GM20431 (cell line): ENCODE measurements around the gene EFHC1.
"Not testable (repeated sequence)": the region's sequence is repeated elsewhere in the genome, so short reads cannot be mapped to it uniquely, and the experiment has no call there.

Experiments used
- in situ Hi-C: fragments of 300-500 bp; cut with MseI, MboI; formaldehyde crosslinking; loops from one replicate; pipeline ENCODE4 v1.15.0; 2020; ENCODE audit warnings: low sequenced_read_pairs; ENCODE audit not compliant: unreplicated experiment

Gene EFHC1, protein sequence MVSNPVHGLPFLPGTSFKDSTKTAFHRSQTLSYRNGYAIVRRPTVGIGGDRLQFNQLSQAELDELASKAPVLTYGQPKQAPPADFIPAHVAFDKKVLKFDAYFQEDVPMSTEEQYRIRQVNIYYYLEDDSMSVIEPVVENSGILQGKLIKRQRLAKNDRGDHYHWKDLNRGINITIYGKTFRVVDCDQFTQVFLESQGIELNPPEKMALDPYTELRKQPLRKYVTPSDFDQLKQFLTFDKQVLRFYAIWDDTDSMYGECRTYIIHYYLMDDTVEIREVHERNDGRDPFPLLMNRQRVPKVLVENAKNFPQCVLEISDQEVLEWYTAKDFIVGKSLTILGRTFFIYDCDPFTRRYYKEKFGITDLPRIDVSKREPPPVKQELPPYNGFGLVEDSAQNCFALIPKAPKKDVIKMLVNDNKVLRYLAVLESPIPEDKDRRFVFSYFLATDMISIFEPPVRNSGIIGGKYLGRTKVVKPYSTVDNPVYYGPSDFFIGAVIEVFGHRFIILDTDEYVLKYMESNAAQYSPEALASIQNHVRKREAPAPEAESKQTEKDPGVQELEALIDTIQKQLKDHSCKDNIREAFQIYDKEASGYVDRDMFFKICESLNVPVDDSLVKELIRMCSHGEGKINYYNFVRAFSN

DNA sequence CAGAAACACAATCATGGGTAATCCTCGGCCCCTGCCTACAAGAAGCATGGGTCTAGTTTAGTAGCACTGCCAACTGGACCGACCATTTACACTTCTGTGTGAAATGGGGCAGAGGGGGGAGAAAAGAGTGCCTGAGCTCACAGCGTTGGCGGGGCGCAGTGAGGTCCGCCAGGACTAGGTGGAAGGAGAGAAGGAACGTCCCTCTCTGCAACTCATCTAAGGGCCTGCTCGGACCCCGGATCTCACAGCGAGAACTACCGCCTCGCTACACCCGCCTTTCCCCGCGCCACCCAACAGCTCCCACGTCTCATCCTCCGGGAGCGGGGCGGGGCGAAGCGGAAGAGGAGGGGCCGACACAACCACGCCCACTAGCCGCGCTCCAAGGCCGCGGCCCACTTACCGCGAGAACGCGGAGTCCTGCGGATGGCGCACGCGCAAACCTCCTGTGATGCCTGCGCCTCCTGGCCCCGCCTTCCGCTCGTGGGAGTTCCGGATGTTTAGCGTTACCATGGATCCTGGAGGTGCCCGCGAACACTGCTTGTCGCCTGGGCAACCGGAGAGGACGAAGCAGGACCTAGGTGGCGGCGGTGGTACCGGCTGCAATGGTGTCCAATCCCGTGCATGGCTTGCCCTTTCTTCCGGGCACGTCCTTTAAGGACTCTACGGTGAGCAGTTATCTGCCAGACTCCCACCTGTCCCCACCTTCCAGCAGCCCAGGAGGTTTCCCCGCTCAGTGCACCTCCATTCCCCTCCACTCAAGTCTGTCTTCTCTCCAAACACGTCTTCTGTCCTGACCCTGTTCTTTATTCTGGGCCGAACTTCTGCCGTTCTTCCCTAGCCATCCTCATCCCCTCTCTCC is at the start of gene EFHC1:
TSS of gene EFHC1 (plus strand) at position 534 of the 859 bp plus-strand sequence. CDS start at position 603, 69 bp downstream.
- in situ Hi-C loops = loop anchor here (25.0 kb wide), 1 partner anchor 167 kb away; the partner anchor contains the start of gene TRAM2

DNA sequence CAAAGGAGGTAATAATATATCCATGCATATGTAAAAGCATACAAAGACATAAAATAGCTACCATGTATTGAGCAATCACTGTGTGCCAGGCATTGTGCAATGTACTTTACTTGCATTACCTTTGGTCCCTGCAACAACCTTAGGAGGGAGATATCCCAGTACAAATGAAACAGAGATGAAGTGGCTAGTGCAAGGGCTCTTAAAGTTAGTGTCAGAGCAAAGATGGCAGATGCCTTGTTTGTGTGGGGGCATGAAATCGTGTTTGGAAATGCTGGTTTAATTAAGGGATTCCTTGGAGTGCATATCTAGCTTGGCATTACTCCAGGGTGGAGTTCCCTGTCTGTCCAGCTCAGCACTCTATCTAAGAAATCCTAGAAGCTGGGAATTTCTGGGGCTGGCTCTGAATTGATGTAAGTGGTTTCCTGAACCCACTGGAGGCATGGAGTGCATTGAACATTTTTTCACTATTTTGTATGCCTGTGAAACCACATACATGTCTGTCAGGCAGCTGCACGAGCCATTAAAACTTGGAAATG is 48.4 kb upstream of the EFHC1 start:
- in situ Hi-C loops = no loop called here

DNA sequence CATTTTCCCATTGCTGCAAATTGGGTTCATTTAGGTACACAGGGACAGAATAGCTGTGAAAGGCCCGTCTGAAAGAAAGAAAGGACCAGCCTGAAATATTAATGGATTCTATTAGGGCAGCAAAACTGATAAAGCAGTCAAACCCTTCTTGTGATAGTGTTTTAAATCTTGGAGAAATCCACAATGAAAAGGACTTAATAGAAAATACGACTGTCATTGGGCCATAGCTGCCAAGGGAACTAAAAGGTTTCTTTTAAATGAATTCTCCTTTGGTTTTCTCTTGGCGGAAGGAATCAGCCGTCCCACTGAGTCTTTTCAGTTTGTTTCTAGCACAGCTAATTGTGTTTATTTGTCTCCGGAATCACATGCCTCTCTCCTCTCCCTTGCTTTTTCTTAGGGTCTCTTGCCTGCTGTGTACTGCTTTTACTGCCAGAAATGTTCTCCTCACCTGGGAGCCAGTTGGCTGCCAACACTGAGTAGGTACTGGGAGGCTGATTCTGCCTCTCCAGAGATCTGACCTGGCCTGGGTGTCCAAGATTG is 46.9 kb upstream of the EFHC1 start:
- in situ Hi-C loops = no loop called here

DNA sequence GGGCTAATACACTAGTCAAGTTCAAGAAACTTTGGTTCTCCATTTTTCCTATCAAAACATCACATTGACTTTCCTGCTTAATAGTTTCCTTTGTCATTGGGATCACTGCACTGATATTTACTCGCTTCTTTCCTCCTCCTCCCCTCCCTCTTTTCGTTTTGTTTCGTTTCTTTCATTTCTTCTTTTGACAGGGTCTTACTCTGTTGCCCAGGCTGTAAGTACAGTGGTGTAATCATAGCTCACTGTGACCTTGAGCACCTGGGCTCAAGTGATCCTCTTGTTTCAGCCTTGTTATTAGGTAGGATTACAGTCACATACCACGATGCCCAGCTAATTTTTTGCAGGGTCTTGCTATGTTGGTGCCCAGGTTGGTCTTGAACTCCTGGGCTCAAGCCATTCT is 45.9 kb upstream of the EFHC1 start:
- in situ Hi-C loops = no loop called here

DNA sequence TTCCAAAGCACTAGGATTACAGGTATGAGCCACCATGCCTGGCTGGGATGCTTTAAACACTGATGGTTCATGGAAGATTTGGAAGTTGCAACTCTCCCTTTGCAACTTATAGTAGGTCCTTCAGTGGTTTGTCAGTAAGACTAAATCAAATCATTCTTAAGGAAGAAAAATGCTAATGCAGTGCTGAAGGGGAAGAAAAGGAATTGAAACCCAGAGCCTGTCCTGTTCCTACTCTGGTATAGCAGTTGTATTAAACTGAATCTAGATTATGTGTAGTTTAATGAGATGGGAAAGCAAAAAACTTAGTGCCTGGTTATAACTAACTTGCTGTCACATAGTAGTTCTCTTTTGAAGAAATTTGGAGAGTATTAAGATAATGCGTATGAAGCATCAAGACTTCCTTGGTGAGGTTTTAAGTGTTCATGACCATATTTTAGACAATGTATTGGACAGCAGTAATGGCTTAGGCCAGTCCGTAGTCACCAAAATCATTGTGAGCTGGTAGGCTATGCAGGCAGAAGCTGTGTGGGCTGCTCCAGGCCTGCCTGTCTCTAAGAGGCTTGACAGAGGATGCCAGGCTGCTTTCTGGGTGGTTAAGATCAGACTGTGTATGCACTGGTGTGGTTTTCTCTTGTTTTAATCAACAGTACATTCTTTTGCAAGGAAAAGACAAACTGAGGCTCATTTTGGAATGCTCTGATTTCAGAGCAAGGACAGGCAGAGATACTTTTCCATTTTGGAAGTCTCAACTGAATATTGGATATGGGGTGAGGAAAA is 44.2 kb upstream of the EFHC1 start:
- in situ Hi-C loops = no loop called here

DNA sequence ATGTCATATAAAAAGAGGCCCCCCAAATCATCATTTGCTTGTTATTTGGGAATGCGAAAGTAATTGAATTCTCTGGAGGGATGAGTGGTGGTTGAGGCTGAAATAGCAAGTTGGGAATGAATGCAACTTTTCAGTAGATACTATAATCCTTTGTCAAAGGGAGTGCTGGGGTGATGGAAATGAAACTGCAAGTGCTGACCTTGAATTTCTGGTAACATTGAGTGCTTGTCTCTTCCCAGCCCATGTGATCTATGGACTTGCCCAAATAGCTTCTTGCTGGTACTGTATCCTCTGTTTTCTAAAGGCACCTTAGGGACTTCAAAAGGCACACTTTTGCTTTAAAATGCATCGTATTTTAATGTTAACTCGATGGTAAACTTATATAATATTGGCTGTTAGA is 43.4 kb upstream of the EFHC1 start:
- in situ Hi-C loops = no loop called here

DNA sequence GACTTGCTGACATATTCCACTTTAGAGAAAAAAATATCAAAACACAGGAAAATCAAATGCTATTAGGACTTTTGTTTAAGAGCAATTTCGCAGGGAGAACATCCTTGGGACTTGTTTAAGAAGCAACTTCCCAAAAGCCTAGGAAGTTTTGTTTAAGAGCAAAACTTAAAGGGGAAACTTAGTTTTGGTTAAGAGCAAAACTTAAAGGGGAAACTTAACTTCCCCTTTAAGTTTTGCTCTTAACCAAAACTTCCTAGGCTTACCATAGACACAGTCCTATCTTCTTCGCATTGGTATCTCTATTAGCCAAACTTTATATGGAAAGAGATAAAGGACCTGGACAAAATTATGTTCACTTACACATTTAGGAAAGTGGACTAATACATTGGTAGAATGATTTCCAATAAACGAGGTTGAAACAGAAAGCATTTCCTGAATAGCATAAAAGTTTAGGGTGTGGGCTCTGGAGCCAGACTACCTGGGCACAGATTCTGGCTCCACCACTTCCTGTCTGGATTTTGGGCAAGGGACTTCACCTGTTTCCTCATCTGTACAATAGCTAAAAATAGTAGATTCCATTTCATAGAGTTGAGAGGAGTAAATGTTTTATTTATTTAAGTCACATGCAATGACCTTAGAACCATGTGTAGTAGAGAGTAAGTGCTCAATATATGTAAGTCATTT is 42.5 kb upstream of the EFHC1 start:
- in situ Hi-C loops = no loop called here

DNA sequence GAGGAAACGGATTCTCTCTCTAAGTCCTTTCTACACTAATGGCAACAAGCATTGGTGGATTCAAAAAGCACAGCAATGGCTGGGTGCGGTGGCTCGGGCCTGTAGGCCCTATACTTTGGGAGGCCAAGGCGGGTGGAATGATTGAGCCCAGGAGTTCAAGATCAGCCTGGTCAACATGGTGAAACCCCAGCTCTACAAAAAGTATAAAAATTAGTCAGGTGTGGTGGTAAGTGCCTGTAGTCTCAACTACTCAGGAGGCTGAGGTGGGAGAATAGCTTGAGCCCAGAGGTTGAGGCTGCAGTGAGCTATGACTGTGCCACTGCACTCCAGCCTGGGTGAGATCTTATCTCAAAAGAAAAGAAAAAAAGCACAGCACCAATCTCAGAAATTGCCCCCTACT is 38.9 kb upstream of the EFHC1 start:
- in situ Hi-C loops = no loop called here

DNA sequence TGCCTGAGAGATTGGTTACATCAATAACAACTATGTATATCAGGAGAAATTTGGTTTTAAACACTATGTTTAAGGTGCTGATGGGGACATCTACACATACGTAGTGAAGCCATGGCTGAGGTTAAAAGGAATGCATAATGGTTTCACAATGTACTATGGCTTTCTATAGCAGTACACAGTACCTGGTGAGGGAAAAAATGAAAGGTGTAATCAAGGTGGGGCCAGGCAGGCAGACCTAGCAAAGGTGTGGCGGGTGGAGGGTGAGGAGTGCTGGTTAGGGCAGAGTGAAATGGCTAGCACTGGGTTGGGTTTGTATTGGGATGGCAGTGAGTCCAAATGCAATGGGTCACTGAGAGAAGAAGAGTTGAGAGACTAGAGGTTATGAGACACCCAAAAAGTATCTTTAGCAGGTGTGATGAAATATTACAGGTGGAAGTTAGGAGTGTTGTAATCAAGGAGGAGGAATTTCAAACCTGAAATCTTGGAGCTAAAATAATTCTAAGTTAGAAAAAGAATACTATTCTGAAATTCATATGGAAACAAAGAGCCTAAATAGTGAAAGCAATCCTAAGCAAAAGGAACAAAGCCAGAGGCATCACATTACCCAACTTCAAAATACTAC is 35.9 kb upstream of the EFHC1 start:
- in situ Hi-C loops = no loop called here

DNA sequence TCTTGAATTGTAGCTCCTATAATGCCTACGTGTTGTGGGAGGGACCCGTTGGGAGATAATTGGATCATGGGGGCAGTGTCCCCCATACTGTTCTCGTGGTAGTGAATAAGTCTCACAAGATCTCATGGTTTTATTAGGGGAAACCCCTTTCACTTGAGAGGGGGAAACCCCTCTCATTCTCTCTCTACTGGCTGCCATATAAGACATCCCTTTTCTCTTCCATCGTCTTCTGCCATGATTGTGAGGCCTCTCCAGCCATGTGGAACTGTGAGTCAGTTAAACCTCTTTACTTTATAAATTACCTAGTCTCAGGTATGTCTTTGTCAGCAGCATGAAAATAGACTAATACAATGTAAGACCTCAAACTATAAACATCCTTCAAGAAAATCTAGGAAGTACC is 35.1 kb upstream of the EFHC1 start:
- in situ Hi-C loops = no loop called here

DNA sequence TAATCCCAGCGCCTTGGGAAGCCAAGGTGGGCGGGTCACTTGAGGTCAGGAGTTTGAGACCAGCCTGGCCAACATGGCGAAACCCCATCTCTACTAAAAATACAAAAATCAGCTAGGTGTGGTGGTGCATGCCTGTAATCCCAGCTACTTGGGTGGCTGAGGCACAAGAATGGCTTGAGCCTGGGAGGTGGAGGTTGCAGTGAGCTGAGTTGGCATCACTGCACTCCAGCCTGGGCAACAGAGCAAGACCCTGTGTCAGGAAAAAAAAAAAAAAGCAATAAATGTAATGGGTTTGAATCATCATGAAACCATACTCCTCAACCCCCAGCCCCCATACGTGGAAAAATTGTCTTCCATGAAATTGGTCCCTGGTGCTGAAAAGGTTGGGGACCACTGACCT is 32.0 kb upstream of the EFHC1 start:
- in situ Hi-C loops = not testable (repeated sequence)

DNA sequence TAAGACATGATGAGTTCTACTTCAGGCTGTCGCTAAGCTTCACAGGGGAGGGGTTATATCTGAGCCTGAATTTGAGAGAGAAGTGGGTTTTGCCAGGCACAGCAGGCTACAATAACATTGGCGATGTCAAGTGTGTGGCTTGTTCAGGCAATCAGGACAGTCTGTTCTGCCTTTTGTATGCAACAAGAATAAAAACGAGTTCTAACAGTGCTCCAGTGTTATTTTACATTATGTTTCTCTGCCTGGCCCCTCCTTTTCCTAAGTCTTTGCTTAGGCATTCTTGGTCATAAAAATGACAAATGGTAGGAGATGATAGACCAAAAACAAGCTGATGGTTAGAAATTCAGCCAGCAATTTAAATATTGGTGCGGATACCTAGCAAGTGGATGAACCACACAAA is 31.4 kb upstream of the EFHC1 start:
- in situ Hi-C loops = no loop called here

DNA sequence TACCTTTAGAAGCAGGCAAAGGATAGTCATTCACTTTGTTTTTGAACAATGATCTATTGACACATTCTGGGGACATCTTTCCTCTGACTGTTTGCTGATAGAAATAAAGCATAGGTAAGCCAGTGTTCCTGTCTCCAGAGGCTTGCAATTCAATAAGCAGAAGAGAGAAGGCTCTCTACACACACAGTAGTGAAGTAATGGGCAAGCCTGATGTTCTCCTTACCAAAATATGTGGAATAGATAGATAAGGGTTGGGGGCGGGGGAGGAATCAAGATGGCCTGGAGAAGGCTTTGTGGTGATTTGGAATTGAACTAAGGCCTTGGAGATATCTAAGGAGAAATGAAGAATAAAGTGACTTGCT is 30.9 kb upstream of the EFHC1 start:
- in situ Hi-C loops = no loop called here

DNA sequence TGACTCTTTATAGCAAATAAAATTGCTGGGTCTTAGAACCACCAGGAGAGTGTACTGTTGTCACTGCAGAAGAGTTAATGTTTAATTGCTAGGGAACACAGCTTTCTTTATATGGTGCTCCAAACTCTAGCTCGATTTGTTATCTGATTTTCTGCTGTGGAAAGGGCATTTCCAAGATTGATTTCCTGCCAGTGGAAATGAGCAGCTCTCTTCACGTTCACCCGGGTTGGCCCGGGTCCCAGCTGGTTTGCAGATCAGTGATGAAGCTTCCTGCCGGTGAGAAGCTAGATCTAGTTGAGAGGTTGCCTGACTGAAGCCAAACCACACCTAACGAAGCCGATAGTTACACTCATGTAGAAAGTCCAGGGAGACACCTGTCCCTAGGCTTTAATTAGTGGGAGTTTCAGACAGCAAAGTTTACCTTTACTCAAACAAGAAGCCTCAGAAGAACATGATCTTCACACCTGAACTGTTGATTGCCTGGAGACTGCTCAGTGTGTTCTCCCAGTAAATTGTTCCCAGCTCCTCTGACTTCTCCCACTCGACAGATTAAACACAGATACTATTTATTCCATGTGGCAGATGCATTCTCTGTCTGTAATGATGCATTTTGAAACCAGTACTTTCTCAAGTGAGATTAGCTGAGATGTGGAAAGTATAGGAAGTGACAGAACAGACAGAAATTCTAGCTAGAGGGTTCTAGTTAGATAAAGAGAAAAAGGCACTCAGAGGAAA is 30.3 kb upstream of the EFHC1 start:
- in situ Hi-C loops = no loop called here

DNA sequence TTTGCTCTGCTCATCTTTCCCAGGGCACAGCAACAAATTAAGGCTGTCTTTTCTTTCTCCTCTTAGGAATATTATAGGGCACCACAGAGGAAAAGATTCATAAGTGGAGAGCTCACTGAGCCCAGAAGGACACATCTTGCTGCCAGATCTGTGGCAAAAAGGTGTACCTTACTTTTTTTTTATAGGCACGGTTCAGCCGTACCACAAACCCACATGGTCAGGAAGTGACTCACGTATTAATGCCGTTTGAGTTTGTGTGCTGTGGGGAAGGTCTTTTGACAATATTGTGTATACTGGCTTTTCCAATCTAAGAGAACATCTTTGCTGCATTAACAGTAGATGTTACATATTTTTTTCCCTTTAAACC is 29.8 kb upstream of the EFHC1 start:
- in situ Hi-C loops = no loop called here

DNA sequence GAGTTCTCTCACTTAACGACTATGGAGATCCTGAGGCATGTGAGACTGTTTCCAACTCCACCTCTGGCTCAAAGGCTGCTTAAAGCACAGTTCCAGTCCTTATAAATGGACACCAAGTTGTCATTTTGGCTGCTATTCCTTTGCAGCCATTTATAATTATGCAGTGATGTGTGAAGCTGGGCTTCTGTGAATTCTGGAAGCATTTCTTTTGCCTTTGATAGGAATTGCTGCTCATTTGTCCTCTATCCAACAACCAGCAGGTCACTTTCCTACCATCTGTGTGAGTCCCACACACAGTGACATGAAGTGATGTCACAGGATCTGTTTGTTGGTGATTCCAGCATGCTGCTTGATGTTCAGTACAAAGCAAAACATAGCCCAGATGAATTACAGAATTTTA is 28.5 kb upstream of the EFHC1 start:
- in situ Hi-C loops = no loop called here

DNA sequence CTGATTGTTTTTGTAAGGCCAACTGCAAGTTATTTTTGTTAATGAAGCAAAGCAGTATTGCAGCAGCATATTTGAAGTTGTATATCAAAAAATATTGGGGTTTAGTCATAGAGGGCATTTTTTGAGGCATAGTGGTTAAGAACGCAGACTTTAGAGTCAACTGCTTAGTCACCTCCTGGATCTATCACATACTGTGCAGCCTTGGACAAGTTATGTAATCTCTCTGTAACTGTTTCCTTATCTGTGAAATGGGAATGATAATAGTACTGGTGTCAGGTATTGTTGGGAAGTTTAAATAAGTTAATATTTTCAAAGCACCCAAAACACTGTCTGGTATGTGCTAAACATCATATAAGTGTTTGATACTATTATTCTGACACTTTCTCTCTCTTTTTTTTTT is 27.2 kb upstream of the EFHC1 start:
- in situ Hi-C loops = no loop called here

DNA sequence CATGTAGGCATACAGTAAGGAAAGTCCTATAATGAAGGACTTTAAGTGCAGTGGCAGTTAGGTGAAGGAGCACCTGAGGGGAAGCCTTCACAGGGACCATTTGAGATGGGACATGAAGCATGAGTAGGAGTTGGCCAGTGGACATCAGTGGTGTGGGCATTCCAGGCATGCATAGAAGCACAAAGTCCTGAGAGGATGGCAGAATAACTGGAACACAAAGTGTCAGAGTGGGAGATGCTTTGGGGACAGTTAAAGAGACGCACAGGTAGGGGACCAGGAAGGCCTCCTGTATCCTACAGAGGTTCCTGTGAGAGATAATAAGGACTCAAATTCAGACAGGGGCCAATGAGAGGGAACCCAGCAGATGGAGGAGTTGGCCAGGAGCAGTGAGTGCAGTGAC is 26.4 kb upstream of the EFHC1 start:
- in situ Hi-C loops = no loop called here
